GM13976 (cell line): ENCODE measurements around the gene TEDC2.
A peak's percentile ranks its signal among the peaks of the same experiment; 100 is the strongest.

Experiments used
- DNase-seq: peaks from one replicate; pipeline ENCODE4 v3.0.0; 2012; ENCODE audit warnings: low spot score
- CTCF ChIP-seq: IDR thresholded peaks from 2 replicates; pipeline ENCODE4 v1.5.1; 2012; ENCODE audit warnings: borderline replicate concordance, mild to moderate bottlenecking; ENCODE audit not compliant: insufficient read depth; ENCODE audit errors: extremely low read depth, missing control alignments, control extremely low read depth
- in situ Hi-C: fragments of 300-500 bp; cut with MboI; formaldehyde crosslinking; loops from one replicate; pipeline ENCODE4 v1.12.0; 2022; ENCODE audit warnings: low sequenced_read_pairs, mixed read lengths, inconsistent platforms; ENCODE audit not compliant: unreplicated experiment

TEDC2 gene

DNA sequence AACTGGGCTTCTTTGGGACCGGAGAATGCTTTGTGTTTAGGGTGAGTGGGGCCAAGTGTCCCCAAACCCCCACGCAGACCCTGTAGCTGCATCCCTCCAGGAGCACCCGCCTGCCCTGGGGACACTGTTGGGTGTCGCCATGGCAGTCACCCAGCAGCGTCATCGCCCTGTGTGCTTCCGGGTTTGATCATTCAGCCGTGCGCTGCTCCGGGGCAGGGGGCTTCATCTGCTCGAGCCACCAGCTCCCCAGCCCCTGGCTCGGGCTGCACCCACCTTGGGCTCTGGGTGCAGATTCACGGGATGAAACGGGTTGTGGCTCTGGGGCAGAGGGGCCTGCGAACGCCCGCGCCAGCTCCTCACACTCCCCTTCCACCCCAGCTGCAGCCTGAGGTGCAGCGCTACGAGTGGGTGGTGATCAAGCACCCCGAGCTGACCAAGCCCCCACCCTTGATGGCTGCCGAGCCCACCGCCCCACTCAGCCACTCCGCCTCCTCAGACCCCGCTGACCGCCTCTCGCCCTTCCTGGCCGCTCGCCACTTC is 40.1 kb downstream of the TEDC2 start:
- in situ Hi-C loops, result loop anchor here (25.0 kb wide), 1 partner anchor 488 kb away; the partner anchor contains the start of genes NPW and ZNF598
- DNase-seq, result no peak
- no peak for TF ChIP-seq CTCF

DNA sequence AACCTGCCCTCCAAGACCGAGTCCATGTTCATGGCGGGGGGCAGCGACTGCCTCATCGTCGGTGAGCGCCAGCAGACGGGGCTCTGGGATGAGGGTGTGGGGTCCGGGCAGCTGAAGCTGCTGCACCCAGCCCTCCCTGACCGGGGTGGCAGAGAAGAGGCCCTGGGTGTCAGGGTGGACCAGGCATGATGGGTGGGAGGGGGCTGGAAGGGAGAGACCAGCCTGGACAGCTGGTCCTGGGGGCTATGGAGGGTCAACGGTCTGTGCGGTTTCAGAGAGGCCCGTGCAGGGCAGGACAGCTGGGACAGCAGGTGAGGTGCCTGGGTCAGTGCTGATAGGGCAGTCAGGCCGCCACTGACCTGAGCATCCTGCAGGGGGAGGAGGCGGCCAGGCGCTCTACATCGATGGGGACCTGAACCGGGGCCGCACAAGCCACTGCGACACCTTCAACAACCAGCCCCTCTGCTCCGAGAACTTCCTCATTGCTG is 40.6 kb downstream of the TEDC2 start:
- in situ Hi-C loops, result no loop called here
- DNase-seq, result no peak
- no peak for TF ChIP-seq CTCF

GRCh38 chr16:2500918-2501750 is 41.2 kb downstream of the TEDC2 start:
- peak; percentile 99 for TF ChIP-seq CTCF
- in situ Hi-C loops, result no loop called here
- DNase-seq, result peak; percentile 92

- DNase-seq, result no peak
- in situ Hi-C loops, result no loop called here
- TF ChIP-seq CTCF, result no peak
Observed at GRCh38 chr16:2501946-2502895, 42.3 kb downstream of the TEDC2 start.

- no peak for DNase-seq
- TF ChIP-seq CTCF, result no peak
- in situ Hi-C loops, result no loop called here
Observed at GRCh38 chr16:2505695-2506094, 45.8 kb downstream of the TEDC2 start.

DNA sequence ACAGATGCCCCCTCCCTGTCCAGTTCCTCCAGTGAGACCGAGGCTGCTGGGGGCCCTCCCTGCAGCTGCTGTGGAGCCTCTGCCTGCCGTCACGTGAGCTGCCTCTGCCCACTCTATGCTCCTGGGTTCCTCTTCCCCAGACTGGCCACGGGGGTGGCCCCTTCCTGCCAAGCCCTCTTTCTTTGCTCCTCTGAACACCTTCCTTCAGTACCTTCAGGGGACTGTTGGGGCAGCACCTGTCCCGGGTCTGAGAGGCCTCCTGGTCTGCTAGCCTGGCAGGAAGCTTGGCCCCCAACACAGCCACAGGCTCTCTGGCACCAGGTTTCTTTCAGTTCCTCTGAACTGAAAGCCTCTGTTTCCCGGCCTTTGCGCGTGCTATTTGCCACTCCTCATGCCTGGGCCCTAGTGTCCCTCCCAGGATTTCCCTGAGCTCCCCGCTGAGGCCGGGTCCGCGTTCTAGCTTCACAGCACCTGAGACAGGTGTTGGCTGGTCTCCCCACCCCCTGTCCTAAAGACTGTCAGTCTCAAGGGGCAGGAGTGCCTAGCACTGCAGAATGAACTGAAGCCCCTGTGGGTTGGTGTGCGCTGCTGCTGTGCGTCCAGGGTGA is 47.2 kb downstream of the TEDC2 start:
- DNase-seq, result peak; percentile 79
- TF ChIP-seq CTCF, result no peak
- in situ Hi-C loops, result no loop called here
